Tibial artery (tissue), 4 donors: Measurements from ENCODE around the gene LPP.

Experiments
- DNase-seq, 2 donors: peaks; one replicate each; pipeline ENCODE4 v3.0.0-alpha.2; 2019
- H3K27ac ChIP-seq, 2 donors: fragments of 200-600 bp; sonication (generic) in 1 of 2; 1 replicate in 1 of 2; 2 replicates in 1 of 2; pipeline ENCODE4 v1.5.1; 2018 to 2019; ENCODE audit warnings: mild to moderate bottlenecking in 1 of 2
- H3K27me3 ChIP-seq, 2 donors: fragments of 200-600 bp; sonication (generic) in 1 of 2; one replicate each; pipeline versions ENCODE4 v1.5.1 to v1.6.0; 2016 to 2019
- H3K36me3 ChIP-seq, 3 donors: fragments of 200-600 bp; sonication (generic) in 2 of 3; one replicate each; pipeline ENCODE4 v1.5.1; 2016 to 2019; ENCODE audit warnings: mild to moderate bottlenecking in 2 of 3
- H3K4me1 ChIP-seq, 4 donors: fragments of 200-600 bp; sonication (generic) in 2 of 4; 1 replicate in 3 of 4; 2 replicates in 1 of 4; pipeline ENCODE4 v1.5.1; 2016 to 2019
- H3K4me3 ChIP-seq, 2 donors: fragments of 200-600 bp; sonication (generic) in 1 of 2; 1 replicate in 1 of 2; 2 replicates in 1 of 2; pipeline ENCODE4 v1.5.1; 2018 to 2019; ENCODE audit warnings: mild to moderate bottlenecking in 2 of 2
- H3K9me3 ChIP-seq, 3 donors: fragments of 200-600 bp; sonication (generic) in 1 of 3; one replicate each; pipeline ENCODE4 v1.5.1; 2016 to 2019
- CTCF ChIP-seq, 2 experiments: fragments of 200-600 bp in 1 of 2; fragments of 450-650 bp in 1 of 2; IDR thresholded peaks; one replicate each; pipeline ENCODE4 v1.5.1; 2017 to 2019; ENCODE audit warnings: antibody characterized with exemption in 2 of 2, mild to moderate bottlenecking in 1 of 2, moderate library complexity in 1 of 2
- intact Hi-C: fragments of 100-400 bp; cut with DNase I; formaldehyde crosslinking; loops from one replicate; pipeline ENCODE4 v1.15.0; 2023; ENCODE audit warnings: low total_unique reads

LPP gene

GRCh38 chr3:188562144-188562543 is 408.2 kb downstream of the LPP start:
- TF ChIP-seq CTCF (IDR thresholded peaks at IDR 0.05), result no peak
- H3K4me3 ChIP-seq, result no peak overlapping the region
- intact Hi-C loops, result no loop called here
- no peaks in the 10 kb centered on the region for H3K27me3 ChIP-seq
- no peak overlapping the region for H3K27ac ChIP-seq
- H3K4me1 ChIP-seq, result peaks cover 0 to 97% (median 6%) of the 10 kb centered on the region in 4 donors
- H3K36me3 ChIP-seq, result no peaks in the 10 kb centered on the region
- DNase-seq, result no peak
- no peaks in the 10 kb centered on the region for H3K9me3 ChIP-seq

- no peaks in the 10 kb centered on the region for H3K9me3 ChIP-seq
- H3K27ac ChIP-seq, result no peak overlapping the region
- no peak overlapping the region for H3K4me3 ChIP-seq
- H3K36me3 ChIP-seq, result no peaks in the 10 kb centered on the region
- no peak for TF ChIP-seq CTCF (IDR thresholded peaks at IDR 0.05)
- DNase-seq, result no peak
- H3K27me3 ChIP-seq, result no peaks in the 10 kb centered on the region
- intact Hi-C loops, result no loop called here
- peaks cover 0 to 91% (median 8%) of the 10 kb centered on the region in 4 donors for H3K4me1 ChIP-seq
Measured at GRCh38 chr3:188567478-188568195, 413.7 kb downstream of the LPP start.

GRCh38 chr3:188568736-188569135 is 414.8 kb downstream of the LPP start:
- Histone ChIP-seq H3K4me1 (peaks cover 0 to 88% (median 8%) of the 10 kb centered on the region in 4 donors), H3K27ac (peak overlapping the region in 1 of 2 donors; percentile 22), H3K4me3 (no peak overlapping the region), H3K27me3 (no peaks in the 10 kb centered on the region), H3K36me3 (no peaks in the 10 kb centered on the region), H3K9me3 (no peaks in the 10 kb centered on the region)
- no peak for DNase-seq
- no peak for TF ChIP-seq CTCF (IDR thresholded peaks at IDR 0.05)
- intact Hi-C loops, result no loop called here

- H3K4me3 ChIP-seq, result no peak overlapping the region
- H3K27ac ChIP-seq, result no peak overlapping the region
- intact Hi-C loops, result no loop called here
- no peak for TF ChIP-seq CTCF (IDR thresholded peaks at IDR 0.05)
- no peaks in the 10 kb centered on the region for H3K36me3 ChIP-seq
- no peak for DNase-seq
- no peaks in the 10 kb centered on the region for H3K9me3 ChIP-seq
- no peaks in the 10 kb centered on the region for H3K27me3 ChIP-seq
- peaks cover 0 to 89% (median 22%) of the 10 kb centered on the region in 4 donors for H3K4me1 ChIP-seq
Measured at GRCh38 chr3:188571531-188572095, 417.7 kb downstream of the LPP start.

- H3K9me3 ChIP-seq, result no peaks in the 10 kb centered on the region
- intact Hi-C loops, result no loop called here
- DNase-seq, result no peak
- H3K4me1 ChIP-seq, result peaks cover 0 to 90% (median 31%) of the 10 kb centered on the region in 4 donors
- no peaks in the 10 kb centered on the region for H3K36me3 ChIP-seq
- no peaks in the 10 kb centered on the region for H3K27me3 ChIP-seq
- H3K27ac ChIP-seq, result peak overlapping the region; percentile 9 to 84
- no peak overlapping the region for H3K4me3 ChIP-seq
- TF ChIP-seq CTCF (IDR thresholded peaks at IDR 0.05), result no peak
Measured at GRCh38 chr3:188573291-188573940, 419.5 kb downstream of the LPP start.
